ENCODE results near the gene NTRK3.

Gene NTRK3

DNA sequence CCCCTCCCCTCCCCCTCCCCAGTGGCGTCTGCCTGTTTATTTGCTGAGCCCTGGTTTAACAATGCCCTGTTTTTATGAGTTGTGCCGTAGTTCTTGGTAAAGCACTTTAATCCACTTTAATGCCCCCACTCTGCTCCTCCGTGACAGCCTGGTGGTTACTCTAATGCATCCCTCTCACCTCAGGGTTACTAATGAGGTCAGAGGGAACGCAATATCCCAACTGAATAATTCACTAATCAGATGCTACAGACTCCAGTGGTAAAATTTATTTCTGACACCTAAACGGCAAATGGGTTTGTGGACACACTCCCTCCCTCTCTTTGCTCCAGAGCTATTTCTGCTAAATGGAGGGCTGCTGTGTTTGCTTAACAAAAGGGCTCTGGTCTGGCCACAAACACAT, 26.1 kb upstream of the NTRK3 start:
- Histone ChIP-seq H4K20me1 (ENCODE audit: control insufficient read depth, insufficient read depth, low read depth, low read length) (no peaks in the 10 kb centered on the region), H3K27me3 (ENCODE audit: control insufficient read depth, low read length) (peaks cover 27% of the 10 kb centered on the region), H3K4me3 (ENCODE audit: low read length) (no peak overlapping the region), H3K4me1 (ENCODE audit: control insufficient read depth, low read length) (no peaks in the 10 kb centered on the region), H3K4me2 (ENCODE audit: low read length) (no peak overlapping the region), H3K27ac (ENCODE audit: low read depth, low read length) (no peak overlapping the region), H3F3A (ENCODE audit: control insufficient read depth, insufficient read depth) (no peaks in the 10 kb centered on the region), H3K9me2 (replicated peaks; ENCODE audit: control insufficient read depth, low read length) (no peaks in the 10 kb centered on the region), H3K79me2 (ENCODE audit: control insufficient read depth, low read length) (no peaks in the 10 kb centered on the region), H3K9me3 (ENCODE audit: control insufficient read depth, insufficient read depth, low read length) (no peaks in the 10 kb centered on the region), H3K36me3 (ENCODE audit: control insufficient read depth, low read length) (no peaks in the 10 kb centered on the region)
- no peak for TF ChIP-seq EZH2phosphoT487 (IDR thresholded peaks at IDR 0.05; ENCODE audit: borderline replicate concordance, low read length)
- TF ChIP-seq, protein P1, sequence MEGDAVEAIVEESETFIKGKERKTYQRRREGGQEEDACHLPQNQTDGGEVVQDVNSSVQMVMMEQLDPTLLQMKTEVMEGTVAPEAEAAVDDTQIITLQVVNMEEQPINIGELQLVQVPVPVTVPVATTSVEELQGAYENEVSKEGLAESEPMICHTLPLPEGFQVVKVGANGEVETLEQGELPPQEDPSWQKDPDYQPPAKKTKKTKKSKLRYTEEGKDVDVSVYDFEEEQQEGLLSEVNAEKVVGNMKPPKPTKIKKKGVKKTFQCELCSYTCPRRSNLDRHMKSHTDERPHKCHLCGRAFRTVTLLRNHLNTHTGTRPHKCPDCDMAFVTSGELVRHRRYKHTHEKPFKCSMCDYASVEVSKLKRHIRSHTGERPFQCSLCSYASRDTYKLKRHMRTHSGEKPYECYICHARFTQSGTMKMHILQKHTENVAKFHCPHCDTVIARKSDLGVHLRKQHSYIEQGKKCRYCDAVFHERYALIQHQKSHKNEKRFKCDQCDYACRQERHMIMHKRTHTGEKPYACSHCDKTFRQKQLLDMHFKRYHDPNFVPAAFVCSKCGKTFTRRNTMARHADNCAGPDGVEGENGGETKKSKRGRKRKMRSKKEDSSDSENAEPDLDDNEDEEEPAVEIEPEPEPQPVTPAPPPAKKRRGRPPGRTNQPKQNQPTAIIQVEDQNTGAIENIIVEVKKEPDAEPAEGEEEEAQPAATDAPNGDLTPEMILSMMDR (IDR thresholded peaks at IDR 0.05; ENCODE audit: low read depth, low read length, poor library complexity, severe bottlenecking), result no peak

- Histone ChIP-seq H3K27me3 (ENCODE audit: control insufficient read depth, low read length) (peaks cover 19% of the 10 kb centered on the region), H3K27ac (ENCODE audit: low read depth, low read length) (no peak overlapping the region), H3K79me2 (ENCODE audit: control insufficient read depth, low read length) (no peaks in the 10 kb centered on the region), H3K9me2 (replicated peaks; ENCODE audit: control insufficient read depth, low read length) (no peaks in the 10 kb centered on the region), H3F3A (ENCODE audit: control insufficient read depth, insufficient read depth) (no peaks in the 10 kb centered on the region), H3K4me1 (ENCODE audit: control insufficient read depth, low read length) (no peaks in the 10 kb centered on the region), H4K20me1 (ENCODE audit: control insufficient read depth, insufficient read depth, low read depth, low read length) (no peaks in the 10 kb centered on the region), H3K36me3 (ENCODE audit: control insufficient read depth, low read length) (no peaks in the 10 kb centered on the region), H3K4me2 (ENCODE audit: low read length) (no peak overlapping the region), H3K4me3 (ENCODE audit: low read length) (no peak overlapping the region), H3K9me3 (ENCODE audit: control insufficient read depth, insufficient read depth, low read length) (no peaks in the 10 kb centered on the region)
- TF ChIP-seq, protein P1 (IDR thresholded peaks at IDR 0.05; ENCODE audit: low read depth, low read length, poor library complexity, severe bottlenecking), result no peak
- TF ChIP-seq EZH2phosphoT487 (IDR thresholded peaks at IDR 0.05; ENCODE audit: borderline replicate concordance, low read length), result no peak
Measured at GRCh38 chr15:88276821-88277410, 20.4 kb upstream of the NTRK3 start.

DNA sequence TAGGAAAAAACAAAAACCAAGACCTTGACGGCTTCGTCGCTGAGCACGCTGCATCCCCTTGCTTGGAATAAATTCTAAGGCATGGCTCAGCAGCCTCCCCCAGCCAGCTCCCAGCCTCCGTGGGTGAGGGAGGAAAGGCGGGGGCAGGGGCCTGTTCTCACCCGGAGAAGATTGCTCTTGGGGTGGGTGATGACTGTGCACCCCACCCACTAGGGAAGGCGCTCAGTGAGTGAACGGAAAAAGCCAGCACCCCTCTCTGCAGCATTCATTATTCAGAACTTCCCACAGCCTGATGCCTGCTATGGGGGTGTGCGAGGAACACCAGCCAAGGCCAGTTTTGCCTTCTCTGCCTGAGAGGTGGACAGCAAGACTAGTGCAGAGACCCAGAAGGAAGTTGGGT, 19.3 kb upstream of the NTRK3 start:
- Histone ChIP-seq H3K4me3 (ENCODE audit: low read length) (no peak overlapping the region), H3K36me3 (ENCODE audit: control insufficient read depth, low read length) (no peaks in the 10 kb centered on the region), H3F3A (ENCODE audit: control insufficient read depth, insufficient read depth) (no peaks in the 10 kb centered on the region), H3K9me3 (ENCODE audit: control insufficient read depth, insufficient read depth, low read length) (no peaks in the 10 kb centered on the region), H3K27ac (ENCODE audit: low read depth, low read length) (no peak overlapping the region), H3K79me2 (ENCODE audit: control insufficient read depth, low read length) (no peaks in the 10 kb centered on the region), H4K20me1 (ENCODE audit: control insufficient read depth, insufficient read depth, low read depth, low read length) (no peaks in the 10 kb centered on the region), H3K27me3 (ENCODE audit: control insufficient read depth, low read length) (peaks cover 11% of the 10 kb centered on the region), H3K4me2 (ENCODE audit: low read length) (no peak overlapping the region), H3K4me1 (ENCODE audit: control insufficient read depth, low read length) (no peaks in the 10 kb centered on the region), H3K9me2 (replicated peaks; ENCODE audit: control insufficient read depth, low read length) (no peaks in the 10 kb centered on the region)
- no peak for TF ChIP-seq EZH2phosphoT487 (IDR thresholded peaks at IDR 0.05; ENCODE audit: borderline replicate concordance, low read length)
- TF ChIP-seq, protein P1 (IDR thresholded peaks at IDR 0.05; ENCODE audit: low read depth, low read length, poor library complexity, severe bottlenecking), result no peak
